Measurements from ENCODE around the gene APBA2.

Gene APBA2

DNA sequence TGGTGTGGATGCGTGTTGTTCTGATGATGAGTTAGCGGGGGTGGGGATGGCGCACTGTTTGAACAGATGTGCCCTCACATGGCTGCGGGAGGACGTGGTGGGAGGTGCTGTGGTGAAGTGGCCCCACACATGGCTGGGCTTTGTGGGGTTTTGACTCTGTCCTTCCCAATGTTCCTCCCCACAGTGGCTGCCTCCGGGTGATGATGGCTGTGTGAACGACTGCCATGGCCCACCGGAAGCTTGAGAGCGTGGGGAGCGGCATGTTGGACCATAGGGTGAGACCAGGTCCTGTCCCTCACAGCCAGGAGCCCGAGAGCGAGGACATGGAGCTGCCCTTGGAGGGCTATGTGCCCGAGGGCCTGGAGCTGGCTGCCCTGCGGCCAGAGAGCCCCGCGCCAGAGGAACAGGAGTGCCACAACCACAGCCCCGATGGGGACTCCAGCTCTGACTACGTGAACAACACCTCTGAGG, 167.9 kb downstream of the APBA2 start:
- in situ Hi-C loops (cut with MboI; ENCODE audit: low sequenced_read_pairs) = no loop called here

- in situ Hi-C loops (cut with MboI; ENCODE audit: low sequenced_read_pairs) = no loop called here
These were observed 168.6 kb downstream of the APBA2 start for GRCh38 chr15:29054171-29055045.

GRCh38 chr15:29055876-29056275, 170.1 kb downstream of the APBA2 start:
- in situ Hi-C loops (cut with MboI; ENCODE audit: low sequenced_read_pairs) = no loop called here

DNA sequence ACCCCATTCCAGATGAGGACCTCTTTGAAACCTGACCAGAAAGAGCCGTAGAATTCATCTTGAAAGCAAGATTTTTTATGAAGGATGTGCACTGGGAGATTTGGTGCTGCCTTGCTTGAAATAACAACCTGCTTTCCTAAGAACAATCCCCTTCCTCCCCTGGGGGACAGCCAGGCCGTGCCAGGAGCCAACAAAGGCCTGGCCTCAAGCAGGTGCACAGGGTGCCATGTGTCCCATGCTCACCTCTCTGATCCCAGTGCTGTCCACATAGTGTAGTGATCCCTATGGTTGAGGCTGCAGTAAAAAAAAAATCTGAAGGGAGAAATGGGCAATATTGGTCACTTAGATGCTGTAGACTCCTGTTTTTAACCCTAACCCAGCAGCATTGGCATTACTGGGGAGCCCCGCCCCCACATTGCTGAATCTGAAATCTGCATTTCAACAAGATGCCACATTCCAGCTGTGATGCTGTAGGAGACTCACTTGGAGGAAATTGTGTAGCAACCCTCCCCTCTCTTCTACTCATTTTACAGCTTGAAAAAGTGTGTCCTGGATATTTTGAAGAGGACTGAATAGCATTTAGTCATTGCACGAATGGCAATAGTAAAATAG, 171.2 kb downstream of the APBA2 start:
- in situ Hi-C loops (cut with MboI; ENCODE audit: low sequenced_read_pairs) = no loop called here

DNA sequence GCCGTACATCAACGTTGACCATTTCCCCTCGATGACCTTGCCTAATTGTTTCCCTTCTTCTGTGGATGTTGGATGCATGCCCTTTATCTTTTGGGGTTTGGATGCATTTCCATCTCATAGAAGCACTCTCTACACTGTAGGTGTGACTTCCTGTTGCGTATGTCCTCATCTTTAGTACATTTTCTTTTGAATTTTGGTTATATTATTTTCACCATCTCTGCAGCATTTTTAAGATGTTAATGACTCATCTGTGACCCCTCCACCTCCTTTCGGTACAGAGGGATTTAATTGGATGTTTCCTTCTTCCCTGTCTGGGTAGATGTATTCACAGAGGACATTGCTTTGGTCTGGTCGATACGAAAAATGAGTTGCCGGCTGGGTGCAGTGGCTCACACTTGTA, 172.1 kb downstream of the APBA2 start:
- in situ Hi-C loops (cut with MboI; ENCODE audit: low sequenced_read_pairs) = no loop called here

- in situ Hi-C loops (cut with MboI; ENCODE audit: low sequenced_read_pairs) = no loop called here
These were observed 173.2 kb downstream of the APBA2 start for GRCh38 chr15:29058903-29059539.

DNA sequence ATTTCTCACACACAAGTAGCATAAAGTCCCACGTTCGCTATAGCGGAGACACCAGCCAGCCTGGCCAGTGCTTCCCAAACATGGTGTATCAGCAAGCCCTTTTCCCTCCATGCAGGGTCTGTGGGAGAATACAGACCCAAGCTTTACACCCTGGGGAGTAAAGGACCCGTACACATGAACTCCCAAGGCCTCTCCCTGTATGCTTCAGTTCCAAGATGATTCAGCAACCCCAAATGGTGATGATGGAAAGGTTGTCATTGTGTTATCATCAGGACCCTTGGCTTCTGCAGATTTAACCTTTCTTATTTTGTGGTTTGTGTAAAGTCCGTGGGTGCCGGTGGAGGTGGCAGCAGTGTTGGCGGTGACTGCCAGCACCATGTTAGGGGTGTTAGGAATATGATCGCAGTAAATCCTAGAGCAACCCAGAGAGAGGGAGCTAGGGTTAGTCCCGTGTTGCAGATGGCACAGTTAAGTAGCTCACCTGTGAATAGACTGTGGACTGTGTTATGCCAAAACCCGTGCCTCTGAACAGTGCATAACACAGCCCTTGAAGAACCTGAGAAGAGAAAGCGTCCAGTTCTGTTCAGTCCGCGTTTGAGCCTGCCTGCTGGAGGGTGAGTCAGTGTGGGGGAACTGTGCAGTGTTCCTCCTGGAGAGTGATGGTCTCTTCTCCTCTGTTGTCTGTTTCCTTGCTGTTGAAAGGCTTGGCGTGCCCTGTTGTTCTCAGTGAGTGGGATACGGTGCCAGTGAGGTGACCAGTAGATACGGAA, 174.3 kb downstream of the APBA2 start:
- in situ Hi-C loops (cut with MboI; ENCODE audit: low sequenced_read_pairs) = no loop called here

DNA sequence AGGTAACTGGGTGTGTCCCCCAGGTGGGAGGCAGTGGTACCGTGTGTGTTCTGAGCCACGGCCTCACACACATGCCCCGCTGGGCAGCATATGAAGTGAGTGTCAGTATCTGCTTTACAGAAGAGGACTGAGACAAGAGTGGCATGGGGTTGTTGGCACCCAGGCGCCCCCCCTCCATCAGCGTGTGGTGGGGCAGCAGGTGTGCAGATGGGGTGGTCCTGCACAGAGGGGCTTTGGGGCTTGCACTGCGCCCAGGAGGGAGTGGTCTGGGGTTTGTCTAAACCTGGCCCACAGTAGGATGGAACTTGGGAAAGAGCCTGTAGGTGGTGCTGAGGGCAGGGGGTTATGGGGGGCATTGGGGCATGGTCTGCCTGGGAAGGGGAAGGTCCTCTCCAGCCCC, 176.0 kb downstream of the APBA2 start:
- in situ Hi-C loops (cut with MboI; ENCODE audit: low sequenced_read_pairs) = no loop called here

DNA sequence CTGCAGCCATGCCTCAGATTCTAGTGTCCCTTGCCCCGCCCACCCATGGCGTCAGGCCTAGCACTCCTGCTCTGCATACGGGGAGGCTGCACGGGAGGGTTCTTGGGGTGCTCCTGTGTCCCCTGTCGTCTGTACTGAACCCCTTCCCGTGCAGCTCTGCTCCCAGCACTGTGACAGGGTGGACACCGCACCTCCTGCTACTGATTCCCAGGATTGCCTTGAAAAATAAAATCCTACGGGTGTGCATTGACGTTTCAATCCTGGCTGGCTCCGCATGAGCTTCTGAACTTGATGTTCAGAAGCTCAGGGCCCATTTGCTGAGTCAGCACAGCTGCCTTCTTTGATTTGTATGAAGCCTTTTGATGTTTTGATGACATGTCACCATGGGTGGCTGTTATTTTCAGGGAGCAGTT, 176.4 kb downstream of the APBA2 start:
- in situ Hi-C loops (cut with MboI; ENCODE audit: low sequenced_read_pairs) = no loop called here

GRCh38 chr15:29062626-29063025, 176.9 kb downstream of the APBA2 start:
- in situ Hi-C loops (cut with MboI; ENCODE audit: low sequenced_read_pairs) = no loop called here

GRCh38 chr15:29063646-29064045, 177.9 kb downstream of the APBA2 start:
- in situ Hi-C loops (cut with MboI; ENCODE audit: low sequenced_read_pairs) = no loop called here

GRCh38 chr15:29064290-29064689, 178.5 kb downstream of the APBA2 start:
- in situ Hi-C loops (cut with MboI; ENCODE audit: low sequenced_read_pairs) = no loop called here

DNA sequence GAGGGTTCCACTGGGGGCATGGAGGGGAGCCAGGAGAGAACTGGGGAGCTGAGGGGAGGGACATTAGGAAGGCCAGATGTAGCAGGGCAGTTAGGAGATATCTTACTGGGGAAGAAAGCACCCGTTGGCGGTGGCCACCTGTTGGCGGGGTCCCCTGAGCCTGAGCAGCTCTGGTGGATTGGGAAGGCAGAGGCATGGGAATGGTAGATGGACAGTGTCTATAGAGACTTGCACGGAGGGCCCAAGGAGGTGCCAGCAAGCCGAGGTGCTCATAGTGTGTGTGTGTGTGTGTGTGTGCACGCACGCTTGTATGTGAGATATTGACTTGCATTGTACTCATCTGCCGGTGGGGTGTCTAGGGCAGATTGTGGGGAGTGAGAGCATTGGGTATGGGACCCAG, 179.0 kb downstream of the APBA2 start:
- in situ Hi-C loops (cut with MboI; ENCODE audit: low sequenced_read_pairs) = no loop called here

DNA sequence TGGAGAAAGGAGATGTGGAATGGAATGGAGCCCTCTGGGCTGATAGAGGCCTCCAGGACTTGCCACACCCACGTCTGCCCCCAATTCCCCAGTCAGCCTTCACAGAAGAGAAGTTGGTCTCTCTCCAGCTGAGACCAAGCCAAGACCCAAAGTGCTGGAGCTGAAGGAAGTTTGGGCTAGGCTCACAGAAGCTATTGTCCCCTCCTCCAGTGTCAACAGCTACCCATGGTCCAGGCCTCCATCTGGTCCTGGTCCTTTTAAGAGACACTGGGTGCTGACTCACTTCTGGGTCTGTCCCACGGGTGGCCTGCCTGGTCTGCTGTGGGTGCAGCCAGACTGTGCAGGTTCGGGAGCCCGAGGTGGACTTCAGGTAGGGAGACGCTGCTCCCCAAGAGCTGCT, 179.8 kb downstream of the APBA2 start:
- in situ Hi-C loops (cut with MboI; ENCODE audit: low sequenced_read_pairs) = no loop called here

- in situ Hi-C loops (cut with MboI; ENCODE audit: low sequenced_read_pairs) = no loop called here
These were observed 180.5 kb downstream of the APBA2 start for GRCh38 chr15:29066310-29066709.

DNA sequence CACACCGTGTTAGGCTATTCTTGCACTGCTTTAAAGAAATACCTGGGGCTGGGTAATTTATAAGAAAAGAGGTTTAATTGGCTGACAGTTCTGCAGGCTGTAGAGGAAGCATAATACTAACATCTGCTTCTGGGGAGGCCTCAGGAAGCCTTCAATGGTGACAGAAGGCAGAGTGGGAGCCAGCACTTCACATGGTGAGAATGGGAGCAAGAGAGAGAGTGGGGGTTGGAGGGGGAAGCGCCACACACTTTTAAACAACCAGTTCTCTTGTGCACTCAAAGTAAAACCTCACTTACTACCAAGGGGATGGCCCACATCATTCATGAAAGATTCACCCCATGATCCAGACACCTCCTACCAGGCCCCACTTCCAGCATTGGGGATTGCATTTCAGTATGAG, 181.1 kb downstream of the APBA2 start:
- in situ Hi-C loops (cut with MboI; ENCODE audit: low sequenced_read_pairs) = no loop called here

DNA sequence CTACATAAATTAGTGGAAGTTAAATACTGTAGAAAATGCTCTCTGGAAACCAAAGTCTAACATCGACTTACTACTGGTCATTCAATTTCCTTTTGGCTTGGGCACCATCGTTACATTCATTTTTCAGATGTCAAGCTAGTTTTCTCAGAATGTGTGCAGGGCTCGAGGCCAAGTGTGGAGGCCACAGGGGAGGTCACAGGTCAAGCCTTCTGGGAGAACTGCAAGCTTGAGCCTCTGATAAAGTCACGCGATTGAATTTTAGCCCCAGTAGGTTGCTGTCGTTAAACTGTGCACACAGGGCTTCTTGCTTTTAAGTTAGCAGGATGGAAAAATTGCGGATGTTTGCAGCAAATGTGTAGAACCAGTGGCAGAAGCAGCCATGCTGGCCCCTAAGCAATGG, 182.2 kb downstream of the APBA2 start:
- in situ Hi-C loops (cut with MboI; ENCODE audit: low sequenced_read_pairs) = no loop called here

GRCh38 chr15:29070471-29071231, 184.9 kb downstream of the APBA2 start:
- in situ Hi-C loops (cut with MboI; ENCODE audit: low sequenced_read_pairs) = no loop called here

DNA sequence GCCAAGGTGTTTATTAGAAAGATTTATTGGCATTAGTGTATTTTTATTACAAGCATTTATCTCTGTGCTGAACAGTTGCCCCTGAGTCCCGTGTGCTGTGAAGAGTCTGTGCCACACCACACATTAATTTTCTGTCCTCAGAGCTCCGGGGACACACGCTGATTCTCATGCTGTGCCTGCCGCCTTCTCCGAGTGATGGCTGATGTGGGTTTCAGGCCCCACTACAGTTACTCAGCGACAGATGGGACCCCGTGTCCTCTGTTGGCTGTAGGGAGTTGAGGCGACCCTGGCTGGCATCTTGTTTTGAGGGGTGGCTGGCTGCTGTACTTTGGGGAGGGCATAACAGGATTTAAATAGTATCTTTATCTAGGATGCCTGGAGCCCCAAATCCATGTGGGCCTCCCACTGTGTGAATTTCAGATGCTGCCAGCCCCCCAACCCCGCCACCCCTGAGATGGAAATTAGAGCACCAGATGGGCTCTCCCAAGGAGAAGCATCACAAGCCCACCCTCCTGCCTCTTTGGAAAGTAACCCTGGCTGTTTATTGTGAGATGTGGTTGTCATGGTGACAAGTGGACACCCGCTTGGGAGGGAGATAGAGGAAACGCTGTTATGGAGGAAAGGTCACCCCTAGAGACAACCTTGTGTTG, 185.6 kb downstream of the APBA2 start:
- in situ Hi-C loops (cut with MboI; ENCODE audit: low sequenced_read_pairs) = no loop called here

GRCh38 chr15:29071882-29072273, 186.1 kb downstream of the APBA2 start:
- in situ Hi-C loops (cut with MboI; ENCODE audit: low sequenced_read_pairs) = no loop called here

Measured in HL-60/S4 treated with retinoic acid at 250 ng/mL for 4 days and 3 days (cell line).